Measurements from ENCODE around the gene SCMH1. TPM values are rescaled to one million over a fixed set of nuclear protein-coding genes. Genes with fewer than 3 reads are reported as not detected.

Gene SCMH1
- total and polyA plus RNA-seq, 2 of the 4 experiments (the other 2 are of a cell fraction): 9.0 to 19.4 TPM

- Histone ChIP-seq H2AK5ac (ENCODE audit: low read depth, low read length) (no peak overlapping the region), H3K79me1 (ENCODE audit: low read depth in 1 of 2, low read length in 2 of 2) (peaks cover 11% of the 10 kb centered on the region in 2 experiments), H2BK15ac (ENCODE audit: low read depth, low read length) (no peak overlapping the region), H3K9me1 (ENCODE audit: insufficient read depth, low read length) (no peaks in the 10 kb centered on the region), H3K23ac (ENCODE audit: low read depth, low read length) (no peak overlapping the region), H3K14ac (replicated peaks; ENCODE audit: low read depth, low read length) (no peak overlapping the region), H3K27ac (ENCODE audit: insufficient read depth, low read length) (no peak overlapping the region), H3K36me3 (ENCODE audit: control insufficient read depth, insufficient read depth, low read length) (peaks cover 2% of the 10 kb centered on the region; the same call in 1 of the 2 replicates), H3K9me3 (ENCODE audit: control insufficient read depth, insufficient read depth, low read length) (no peaks in the 10 kb centered on the region), H2BK5ac (ENCODE audit: low read depth, low read length, poor library complexity, severe bottlenecking) (no peak overlapping the region), H4K5ac (ENCODE audit: low read depth, low read length) (no peak overlapping the region), H3K27me3 (ENCODE audit: control insufficient read depth, insufficient read depth, low read length) (no peaks in the 10 kb centered on the region), H3K4ac (ENCODE audit: low read depth, low read length) (no peak overlapping the region), H2AK9ac (replicated peaks; ENCODE audit: low read depth, low read length, poor library complexity) (no peak overlapping the region), H2AFZ (replicated peaks; ENCODE audit: low read length, poor library complexity) (no peak overlapping the region), H4K8ac (ENCODE audit: low read depth in 2 of 2, low read length in 2 of 2) (no peak overlapping the region), H4K20me1 (ENCODE audit: insufficient read depth, low read length) (no peaks in the 10 kb centered on the region), H2BK120ac (ENCODE audit: low read depth, low read length) (no peak overlapping the region), H3K4me2 (ENCODE audit: low read depth, low read length) (no peak overlapping the region), H3K4me3 (ENCODE audit: insufficient read depth, low read depth, low read length) (no peak overlapping the region), H3K56ac (ENCODE audit: extremely low read depth, insufficient read depth, low read length) (no peak overlapping the region), H4K91ac (ENCODE audit: insufficient read depth, low read depth, low read length) (no peak overlapping the region), H3K9ac (ENCODE audit: low read depth, low read length) (no peak overlapping the region), H3K18ac (ENCODE audit: low read depth, low read length) (no peak overlapping the region), H2BK20ac (ENCODE audit: low read depth, low read length) (no peak overlapping the region), H3K4me1 (ENCODE audit: control insufficient read depth, insufficient read depth, low read length) (no peaks in the 10 kb centered on the region)
- CTCF ChIA-PET: no interaction called here
- POLR2A ChIA-PET (ENCODE audit: unreplicated experiment): no interaction called here
- dilution Hi-C loops (cut with HindIII; ENCODE audit: low sequenced_read_pairs, unreplicated experiment) (no loop called here), in situ Hi-C loops (cut with MboI; ENCODE audit: low sequenced_read_pairs) (no loop called here), intact Hi-C loops (cut with micrococcal nuclease) (no loop called here)
- no TSS peak for BruUV-seq (replicated peaks)
- no peak for TF ChIP-seq FOS (IDR thresholded peaks at IDR 0.05; ENCODE audit: low read depth, low read length)
- TF ChIP-seq MAFK (IDR thresholded peaks at IDR 0.05; ENCODE audit: low read depth, low read length): no peak
- TF ChIP-seq MAZ (IDR thresholded peaks at IDR 0.05; ENCODE audit: borderline replicate concordance, low read depth, low read length): no peak
- TF ChIP-seq CTCF (conservative IDR thresholded peaks at IDR 0.05; ENCODE audit: low read depth, low read length): no peak
- TF ChIP-seq BHLHE40 (IDR thresholded peaks at IDR 0.05; ENCODE audit: low read depth, low read length): no peak
- no peak for TF ChIP-seq SMC3 (IDR thresholded peaks at IDR 0.05; ENCODE audit: low read depth, low read length)
- TF ChIP-seq MXI1 (IDR thresholded peaks at IDR 0.05; ENCODE audit: borderline replicate concordance, low read depth, low read length): no peak
- TF ChIP-seq POLR2A (IDR thresholded peaks at IDR 0.05; ENCODE audit: low read depth, low read length): no peak
- TF ChIP-seq NFE2L2 (IDR thresholded peaks at IDR 0.05; ENCODE audit: low read depth, low read length): no peak
- TF ChIP-seq RFX5 (IDR thresholded peaks at IDR 0.05; ENCODE audit: low read depth, low read length): no peak
- TF ChIP-seq, protein P1, sequence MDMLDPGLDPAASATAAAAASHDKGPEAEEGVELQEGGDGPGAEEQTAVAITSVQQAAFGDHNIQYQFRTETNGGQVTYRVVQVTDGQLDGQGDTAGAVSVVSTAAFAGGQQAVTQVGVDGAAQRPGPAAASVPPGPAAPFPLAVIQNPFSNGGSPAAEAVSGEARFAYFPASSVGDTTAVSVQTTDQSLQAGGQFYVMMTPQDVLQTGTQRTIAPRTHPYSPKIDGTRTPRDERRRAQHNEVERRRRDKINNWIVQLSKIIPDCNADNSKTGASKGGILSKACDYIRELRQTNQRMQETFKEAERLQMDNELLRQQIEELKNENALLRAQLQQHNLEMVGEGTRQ (IDR thresholded peaks at IDR 0.05; ENCODE audit: low read depth, low read length): no peak
- no peak for TF ChIP-seq CHD1 (IDR thresholded peaks at IDR 0.05; ENCODE audit: low read depth, low read length)
- no peak for TF ChIP-seq CEBPB (IDR thresholded peaks at IDR 0.05; ENCODE audit: low read depth, low read length)
- no peak for TF ChIP-seq RCOR1 (IDR thresholded peaks at IDR 0.05; ENCODE audit: insufficient replicate concordance, low read length)
- no peak for TF ChIP-seq ELK1 (IDR thresholded peaks at IDR 0.05; ENCODE audit: borderline replicate concordance, low read depth, low read length)
- no peak for TF ChIP-seq RAD21 (IDR thresholded peaks at IDR 0.05; ENCODE audit: low read length)
- ATAC-seq (ENCODE audit: low read depth): no peak
- WGBS, 2 experiments (ENCODE audit: extremely low coverage in 2 of 2, insufficient read length in 1 of 2): no CpG with 5 or more reads among the region's 3 CpGs
- no peak for DNase-seq
Measured at GRCh38 chr1:41200728-41201127, 41.4 kb downstream of the SCMH1 start.

Measured in IMR-90 (cell line).